Sigmoid colon (tissue), 7 donors: Measurements from ENCODE around the gene RABGAP1L. TPM values are rescaled to one million over a fixed set of nuclear protein-coding genes. Genes with fewer than 3 reads are reported as not detected.

Experiments
- DNase-seq: peaks from one replicate; pipeline ENCODE4 v3.0.0-alpha.2; 2019
- H3K27ac ChIP-seq, 4 donors: fragments of 200-600 bp; sonication (generic); one replicate each; pipeline ENCODE4 v1.5.1; 2016 to 2019; ENCODE audit warnings: mild to moderate bottlenecking in 1 of 4
- H3K27me3 ChIP-seq, 3 donors: fragments of 200-600 bp; sonication (generic); one replicate each; pipeline ENCODE4 v1.5.1; 2019; ENCODE audit warnings: mild to moderate bottlenecking in 1 of 3
- H3K36me3 ChIP-seq, 4 donors: fragments of 200-600 bp; sonication (generic); one replicate each; pipeline ENCODE4 v1.5.1; 2016 to 2019
- H3K4me1 ChIP-seq, 4 donors: fragments of 200-600 bp; sonication (generic); one replicate each; pipeline ENCODE4 v1.5.1; 2017 to 2019
- H3K4me3 ChIP-seq, 4 donors: fragments of 200-600 bp; sonication (generic); one replicate each; pipeline ENCODE4 v1.5.1; 2017 to 2019; ENCODE audit warnings: mild to moderate bottlenecking in 2 of 4, moderate library complexity in 1 of 4
- H3K9me3 ChIP-seq, 4 donors: fragments of 200-600 bp in 3 of 4; sonication (generic) in 3 of 4; one replicate each; pipeline versions ENCODE4 v1.5.1 to v1.6.1; 2013 to 2019
- CTCF ChIP-seq, 4 experiments: fragments of 450-650 bp in 3 of 4; fragments of 200-600 bp in 1 of 4; IDR thresholded peaks; one replicate each; pipeline ENCODE4 v1.5.1; 2016 to 2019; ENCODE audit warnings: antibody characterized with exemption in 4 of 4, mild to moderate bottlenecking in 3 of 4, moderate library complexity in 2 of 4
- EP300 ChIP-seq, 4 donors: sonication (generic); formaldehyde crosslinking; IDR thresholded peaks; one replicate each; pipeline ENCODE4 v1.6.1; 2017; ENCODE audit warnings: antibody characterized with exemption in 4 of 4
- POLR2A ChIP-seq, 2 donors: fragments of 450-650 bp; IDR thresholded peaks; one replicate each; pipeline ENCODE4 v1.6.1; 2016; ENCODE audit warnings: antibody characterized with exemption in 2 of 2, mild to moderate bottlenecking in 2 of 2, moderate library complexity in 2 of 2
- POLR2AphosphoS5 ChIP-seq, 4 donors: sonication (generic); formaldehyde crosslinking; IDR thresholded peaks; one replicate each; pipeline ENCODE4 v1.6.1; 2017; ENCODE audit warnings: antibody characterized with exemption in 4 of 4
- WGBS, 2 donors: extraction: QIAGEN DNeasy Blood & Tissue Kit; methylation state at CpG; one replicate each; pipeline ENCODE4 v1.1.7; 2013; 5-methylcytosine and 5-hydroxymethylcytosine counted together
- intact Hi-C: fragments of 100-400 bp; cut with DNase I; formaldehyde crosslinking; loops from one replicate; pipeline ENCODE4 v1.15.1; 2023
- polyA plus RNA-seq, 3 donors: library from polyadenylated mRNA; stranded (reverse); fragments of 200-250 nt; gene quantifications; one replicate each; pipeline ENCODE4 v1.2.3, GENCODE V29; 2013
- total RNA-seq, 4 donors: library from RNA; depleted of rRNA; stranded (reverse); fragments of >200 nt; gene quantifications; one replicate each; pipeline ENCODE4 v1.1.0, GENCODE V29; 2016
- donor health status: healthy with polysubstance abuse.
- donor health status: Bipolar disorder and iron deficiency.
- donor health status: healthy.

RABGAP1L gene
- total and polyA plus RNA-seq, 7 donors: 25.2 to 42.9 (median 35.4) TPM

GRCh38 chr1:174877208-174877673 lies 717.9 kb downstream of the RABGAP1L start:
- H3K4me3 ChIP-seq: no peak overlapping the region
- no peak overlapping the region for H3K27ac ChIP-seq
- intact Hi-C loops: no loop called here
- peaks cover 0 to 6% (median 0%) of the 10 kb centered on the region in 4 donors for H3K4me1 ChIP-seq
- H3K36me3 ChIP-seq: no peaks in the 10 kb centered on the region
- no peaks in the 10 kb centered on the region for H3K9me3 ChIP-seq
- no peak for TF ChIP-seq CTCF (IDR thresholded peaks at IDR 0.05)
- no peak for TF ChIP-seq POLR2AphosphoS5 (IDR thresholded peaks at IDR 0.05)
- TF ChIP-seq POLR2A (IDR thresholded peaks at IDR 0.05): no peak
- TF ChIP-seq EP300 (IDR thresholded peaks at IDR 0.05): no peak
- WGBS, 2 donors: 15 to 61% methylated on average over 4 of the region's 4 CpGs
- no peak for DNase-seq
- H3K27me3 ChIP-seq: no peaks in the 10 kb centered on the region

- Histone ChIP-seq H3K27ac (no peak overlapping the region), H3K9me3 (no peaks in the 10 kb centered on the region), H3K4me1 (peaks cover 0 to 6% (median 3%) of the 10 kb centered on the region in 4 donors), H3K36me3 (no peaks in the 10 kb centered on the region), H3K4me3 (no peak overlapping the region), H3K27me3 (no peaks in the 10 kb centered on the region)
- 77 to 94% methylated on average over 3 of the region's 3 CpGs for WGBS, 2 donors
- intact Hi-C loops: no loop called here
- DNase-seq: no peak
- TF ChIP-seq EP300 (IDR thresholded peaks at IDR 0.05): no peak
- TF ChIP-seq CTCF (IDR thresholded peaks at IDR 0.05): no peak
- TF ChIP-seq POLR2A (IDR thresholded peaks at IDR 0.05): no peak
- no peak for TF ChIP-seq POLR2AphosphoS5 (IDR thresholded peaks at IDR 0.05)
Observed at GRCh38 chr1:174880171-174880570, 720.9 kb downstream of the RABGAP1L start.

GRCh38 chr1:174883409-174883808 lies 724.1 kb downstream of the RABGAP1L start:
- TF ChIP-seq POLR2A (IDR thresholded peaks at IDR 0.05) (no peak), CTCF (IDR thresholded peaks at IDR 0.05) (no peak), EP300 (IDR thresholded peaks at IDR 0.05) (no peak), POLR2AphosphoS5 (IDR thresholded peaks at IDR 0.05) (no peak)
- WGBS, 2 donors: 95 to 100% methylated on average over 1 of the region's 1 CpG
- Histone ChIP-seq H3K9me3 (no peaks in the 10 kb centered on the region), H3K4me3 (no peak overlapping the region), H3K4me1 (peaks cover 0 to 4% (median 2%) of the 10 kb centered on the region in 4 donors), H3K36me3 (no peaks in the 10 kb centered on the region), H3K27ac (no peak overlapping the region), H3K27me3 (no peaks in the 10 kb centered on the region)
- DNase-seq: no peak
- intact Hi-C loops: no loop called here

GRCh38 chr1:174884038-174884437 lies 724.7 kb downstream of the RABGAP1L start:
- H3K27ac ChIP-seq: no peak overlapping the region
- intact Hi-C loops: no loop called here
- WGBS, 2 donors: 28 to 43% methylated on average over 3 of the region's 3 CpGs

More at GRCh38 chr1:174884038-174884437, 724.7 kb downstream of the RABGAP1L start:
- no peak overlapping the region for H3K4me3 ChIP-seq
- H3K4me1 ChIP-seq: peaks cover 0 to 4% (median 2%) of the 10 kb centered on the region in 4 donors
- H3K36me3 ChIP-seq: no peaks in the 10 kb centered on the region
- H3K9me3 ChIP-seq: no peaks in the 10 kb centered on the region
- DNase-seq: no peak
- TF ChIP-seq POLR2AphosphoS5 (IDR thresholded peaks at IDR 0.05) (no peak), POLR2A (IDR thresholded peaks at IDR 0.05) (no peak), CTCF (IDR thresholded peaks at IDR 0.05) (no peak), EP300 (IDR thresholded peaks at IDR 0.05) (no peak)
- no peaks in the 10 kb centered on the region for H3K27me3 ChIP-seq
